GM23338 (cell line): ENCODE data around the gene TOMM7. TPM values are rescaled to one million over a fixed set of nuclear protein-coding genes. Genes with fewer than 3 reads are reported as not detected.

Source experiments
- ATAC-seq: fragments of 200-7000 bp; cut with Tn5 transposase; 3 replicates; pipeline ENCODE4 v1.9.1; 2020
- DNase-seq: peaks from one replicate; pipeline ENCODE4 v3.0.0-alpha.2; 2015; ENCODE audit warnings: low spot score
- H2AFZ ChIP-seq: fragments of 200-600 bp; sonication (generic); 2 replicates; pipeline ENCODE4 v1.8.0; 2016; ENCODE audit warnings: antibody characterized with exemption, mild to moderate bottlenecking, moderate library complexity
- H3F3A ChIP-seq: fragments of 200-600 bp; sonication (generic); replicated peaks from 2 replicates; pipeline ENCODE4 v1.8.0; 2017; ENCODE audit warnings: antibody characterized with exemption, mixed run types, low read depth
- H3K27ac ChIP-seq: fragments of 200-600 bp; sonication (generic); 2 replicates; pipeline ENCODE4 v1.6.1; 2016; ENCODE audit warnings: low read depth
- H3K27me3 ChIP-seq: fragments of 200-600 bp; sonication (generic); 2 replicates; pipeline ENCODE4 v1.8.0; 2016; ENCODE audit warnings: mild to moderate bottlenecking, mixed run types, moderate library complexity; ENCODE audit not compliant: insufficient read depth
- H3K36me3 ChIP-seq: fragments of 200-600 bp; sonication (generic); 2 replicates; pipeline ENCODE4 v1.8.0; 2016; ENCODE audit warnings: mild to moderate bottlenecking; ENCODE audit not compliant: insufficient read depth
- H3K4me1 ChIP-seq: fragments of 200-600 bp; sonication (generic); 2 replicates; pipeline ENCODE4 v1.8.0; 2016; ENCODE audit warnings: mild to moderate bottlenecking, moderate library complexity; ENCODE audit not compliant: insufficient read depth
- H3K4me2 ChIP-seq: fragments of 200-600 bp; sonication (generic); 2 replicates; pipeline ENCODE4 v1.7.1; 2017; ENCODE audit warnings: mixed run types
- H3K4me3 ChIP-seq: fragments of 200-600 bp; sonication (generic); 2 replicates; pipeline ENCODE4 v1.6.1; 2016; ENCODE audit warnings: mixed run types
- H3K79me2 ChIP-seq: fragments of 200-600 bp; sonication (generic); replicated peaks from 2 replicates; pipeline ENCODE4 v1.8.0; 2017; ENCODE audit warnings: mild to moderate bottlenecking; ENCODE audit not compliant: insufficient read depth
- H3K9me2 ChIP-seq: fragments of 200-600 bp; sonication (generic); 2 replicates; pipeline ENCODE4 v1.8.0; 2017; ENCODE audit not compliant: insufficient read depth
- H4K20me1 ChIP-seq: fragments of 200-600 bp; sonication (generic); replicated peaks from 2 replicates; pipeline ENCODE4 v1.8.0; 2017; ENCODE audit warnings: mild to moderate bottlenecking; ENCODE audit not compliant: insufficient read depth
- H3K27ac Mint-ChIP-seq: 2 replicates; pipeline ENCODE4 v1.8.0; 2020; ENCODE audit warnings: inconsistent platforms, mild to moderate bottlenecking, moderate library complexity, mixed read lengths
- H3K27me3 Mint-ChIP-seq: 3 replicates; pipeline ENCODE4 v1.8.0; 2022; ENCODE audit warnings: low read depth, mild to moderate bottlenecking, moderate library complexity, mixed read lengths, inconsistent platforms; ENCODE audit not compliant: insufficient read depth, poor library complexity
- H3K36me3 Mint-ChIP-seq: 3 replicates; pipeline ENCODE4 v1.8.0; 2021; ENCODE audit warnings: low read depth, mild to moderate bottlenecking, inconsistent platforms, moderate library complexity, mixed read lengths
- H3K4me1 Mint-ChIP-seq: 3 replicates; pipeline ENCODE4 v1.8.0; 2020; ENCODE audit warnings: mild to moderate bottlenecking, inconsistent platforms, mixed read lengths
- H3K4me3 Mint-ChIP-seq: 3 replicates; pipeline ENCODE4 v1.8.0; 2021; ENCODE audit warnings: moderate library complexity, mild to moderate bottlenecking, inconsistent platforms, mixed read lengths
- H3K9me3 Mint-ChIP-seq: 3 replicates; pipeline ENCODE4 v1.8.0; 2020; ENCODE audit warnings: moderate library complexity, mild to moderate bottlenecking, inconsistent platforms, mixed read lengths
- CREB1 ChIP-seq: fragments of 250-450 bp; sonication (Bioruptor Pico); IDR thresholded peaks from 2 replicates; pipeline ENCODE4 v1.5.0; 2020; ENCODE audit warnings: low read depth, mild to moderate bottlenecking, moderate library complexity
- CTCF ChIP-seq, 2 experiments: fragments of 200-600 bp in 1 of 2; sonication (generic) in 1 of 2; conservative IDR thresholded peaks; 2 replicates each; pipeline versions ENCODE4 v1.5.1 to v1.6.1; 2016 to 2017; ENCODE audit warnings: antibody characterized with exemption in 2 of 2, low read depth in 2 of 2, mild to moderate bottlenecking in 2 of 2, moderate library complexity in 1 of 2
- ETS1 ChIP-seq: IDR thresholded peaks from 2 replicates; pipeline ENCODE4 v1.6.1; 2016; ENCODE audit warnings: antibody characterized with exemption
- EZH2 ChIP-seq: fragments of 200-600 bp; sonication (generic); IDR thresholded peaks from one replicate; pipeline ENCODE4 v1.8.0; 2017; ENCODE audit warnings: antibody characterized with exemption, mild to moderate bottlenecking, low read depth; ENCODE audit not compliant: unreplicated experiment
- EZH2phosphoT487 ChIP-seq: fragments of 200-600 bp; sonication (generic); IDR thresholded peaks from one replicate; pipeline ENCODE4 v1.8.1; 2018; ENCODE audit warnings: antibody characterized with exemption; ENCODE audit not compliant: unreplicated experiment
- JUNB ChIP-seq: IDR thresholded peaks from one replicate; pipeline ENCODE4 v1.6.1; 2016; ENCODE audit warnings: antibody characterized with exemption; ENCODE audit not compliant: unreplicated experiment
- NANOG ChIP-seq: IDR thresholded peaks from 2 replicates; pipeline ENCODE4 v1.6.1; 2016; ENCODE audit warnings: antibody characterized with exemption, borderline replicate concordance
- POLR2AphosphoS5 ChIP-seq: IDR thresholded peaks from 2 replicates; pipeline ENCODE4 v1.6.1; 2016; ENCODE audit warnings: antibody characterized with exemption, low read depth
- REST ChIP-seq: IDR thresholded peaks from one replicate; pipeline ENCODE4 v1.6.1; 2018; ENCODE audit warnings: antibody characterized with exemption; ENCODE audit not compliant: unreplicated experiment
- STAT1 ChIP-seq: IDR thresholded peaks from one replicate; pipeline ENCODE4 v1.6.1; 2016; ENCODE audit warnings: antibody characterized with exemption; ENCODE audit not compliant: unreplicated experiment
- ZNF114 ChIP-seq: fragments of 250-450 bp; sonication (Bioruptor Pico); IDR thresholded peaks from 2 replicates; pipeline ENCODE4 v1.5.0; 2020; ENCODE audit warnings: mild to moderate bottlenecking, moderate library complexity
- ZNF331 ChIP-seq: fragments of 250-450 bp; sonication (Bioruptor Pico); IDR thresholded peaks from 2 replicates; pipeline ENCODE4 v1.5.0; 2020; ENCODE audit warnings: low read depth, mild to moderate bottlenecking, moderate library complexity
- ZNF462 ChIP-seq: fragments of 250-450 bp; sonication (Bioruptor Pico); IDR thresholded peaks from 2 replicates; pipeline ENCODE4 v1.5.0; 2020; ENCODE audit warnings: mild to moderate bottlenecking, moderate library complexity
- polyA plus RNA-seq: library from polyadenylated mRNA; unstranded; fragments of >200 nt; fragmentation: Nextera tagmentation; extraction: Ambion mirVana; gene quantifications from 2 replicates; pipeline ENCODE4 v1.2.1, GENCODE V29; 2016
- total RNA-seq: library from RNA; depleted of rRNA; stranded (reverse); fragments of >200 nt; shearing (Covaris generic); gene quantifications from 2 replicates; pipeline ENCODE4 v1.2.3, GENCODE V29; 2014

The TOMM7 gene
- total and polyA plus RNA-seq, 2 experiments from 2014 or later = 164 to 920 TPM

GRCh38 chr7:22781230-22781711 lies 41.4 kb downstream of the TOMM7 start:
- DNase-seq = no peak
- no peaks in the 10 kb centered on the region for H3K27me3 ChIP-seq

More at GRCh38 chr7:22781230-22781711, 41.4 kb downstream of the TOMM7 start:
- H3K27ac Mint-ChIP-seq = no peak overlapping the region
- H3K27me3 Mint-ChIP-seq = no peaks in the 10 kb centered on the region
- no peaks in the 10 kb centered on the region for H3K4me1 ChIP-seq
- no peak for ATAC-seq
- no peak overlapping the region for H3K4me3 ChIP-seq
- H3K27ac ChIP-seq = no peak overlapping the region
- H2AFZ ChIP-seq = no peak overlapping the region
- no peaks in the 10 kb centered on the region for H3K36me3 ChIP-seq
- no peak overlapping the region for H3K4me2 ChIP-seq
- no peaks in the 10 kb centered on the region for H3K36me3 Mint-ChIP-seq
- no peaks in the 10 kb centered on the region for H3K9me3 Mint-ChIP-seq
- H3K4me3 Mint-ChIP-seq = no peak overlapping the region
- peaks cover 7% of the 10 kb centered on the region for H3K9me2 ChIP-seq
- H3F3A ChIP-seq = no peaks in the 10 kb centered on the region
- H4K20me1 ChIP-seq = no peaks in the 10 kb centered on the region
- H3K79me2 ChIP-seq = no peaks in the 10 kb centered on the region
- H3K4me1 Mint-ChIP-seq = no peaks in the 10 kb centered on the region; the same call in 2 of the 3 replicates
- TF ChIP-seq ZNF331 (CRISPR knock-in tag) (no peak), ETS1 (no peak), ZNF114 (CRISPR knock-in tag) (no peak), REST (no peak), EZH2 (no peak), EZH2phosphoT487 (no peak), POLR2AphosphoS5 (no peak), STAT1 (no peak), JUNB (no peak), CTCF (conservative IDR thresholded peaks at IDR 0.05; ENCODE audit: low read depth in 2 of 2) (no peak), CREB1 (CRISPR knock-in tag) (no peak), ZNF462 (CRISPR knock-in tag) (no peak), NANOG (no peak)
